ENCODE data around the gene ARHGEF10L. TPM values are rescaled to one million over a fixed set of nuclear protein-coding genes. Genes with fewer than 3 reads are reported as not detected.

The ARHGEF10L gene
- total RNA-seq, 1 experiment from 2014 or later, result 3.3 TPM

- TF ChIP-seq CTCF (conservative IDR thresholded peaks at IDR 0.05; ENCODE audit: low read depth, low read length) (no peak), EZH2 (IDR thresholded peaks at IDR 0.05; ENCODE audit: borderline replicate concordance, low read depth, low read length, poor library complexity, severe bottlenecking) (no peak)
- intact Hi-C loops (cut with micrococcal nuclease; ENCODE audit: unreplicated experiment), result no loop called here
Measured at GRCh38 chr1:17514776-17515175, 24.7 kb upstream of the ARHGEF10L start.

GRCh38 chr1:17515902-17516301, 23.6 kb upstream of the ARHGEF10L start:
- POLR2A ChIA-PET (ENCODE audit: low non-redundant PET), result no interaction called here
- Histone ChIP-seq H3K27me3 (replicated peaks; ENCODE audit: insufficient read depth, low read depth, low read length, poor library complexity) (no peaks in the 10 kb centered on the region), H3K9me3 (ENCODE audit: low read depth, low read length, poor library complexity, severe bottlenecking) (no peaks in the 10 kb centered on the region), H3K4me3 (ENCODE audit: low read depth, low read length, poor library complexity, severe bottlenecking) (no peak overlapping the region), H3K36me3 (ENCODE audit: insufficient read depth, low read length, poor library complexity, severe bottlenecking) (no peaks in the 10 kb centered on the region), H3K27ac (ENCODE audit: low read depth, low read length, poor library complexity, severe bottlenecking) (no peak overlapping the region), H3K4me1 (ENCODE audit: insufficient read depth, low read length, poor library complexity, severe bottlenecking) (no peaks in the 10 kb centered on the region)
- CTCF ChIA-PET, result no interaction called here
- no peak for DNase-seq (ENCODE audit: low spot score)
- intact Hi-C loops (cut with micrococcal nuclease; ENCODE audit: unreplicated experiment), result no loop called here
- no TSS peak for BruUV-seq (replicated peaks)
- TF ChIP-seq EZH2 (IDR thresholded peaks at IDR 0.05; ENCODE audit: borderline replicate concordance, low read depth, low read length, poor library complexity, severe bottlenecking) (no peak), CTCF (conservative IDR thresholded peaks at IDR 0.05; ENCODE audit: low read depth, low read length) (no peak)

More at GRCh38 chr1:17514776-17515175, 24.7 kb upstream of the ARHGEF10L start:
- Histone ChIP-seq H3K27ac (ENCODE audit: low read depth, low read length, poor library complexity, severe bottlenecking) (no peak overlapping the region), H3K9me3 (ENCODE audit: low read depth, low read length, poor library complexity, severe bottlenecking) (no peaks in the 10 kb centered on the region), H3K36me3 (ENCODE audit: insufficient read depth, low read length, poor library complexity, severe bottlenecking) (no peaks in the 10 kb centered on the region), H3K27me3 (replicated peaks; ENCODE audit: insufficient read depth, low read depth, low read length, poor library complexity) (no peaks in the 10 kb centered on the region), H3K4me3 (ENCODE audit: low read depth, low read length, poor library complexity, severe bottlenecking) (no peak overlapping the region), H3K4me1 (ENCODE audit: insufficient read depth, low read length, poor library complexity, severe bottlenecking) (no peaks in the 10 kb centered on the region)
- ChIA-PET POLR2A (ENCODE audit: low non-redundant PET) (no interaction called here), CTCF (no interaction called here)
- no TSS peak for BruUV-seq (replicated peaks)
- no peak for DNase-seq (ENCODE audit: low spot score)

- no peaks in the 10 kb centered on the region for H3K4me1 ChIP-seq (ENCODE audit: insufficient read depth, low read length, poor library complexity, severe bottlenecking)
- intact Hi-C loops (cut with micrococcal nuclease; ENCODE audit: unreplicated experiment), result no loop called here
- no peaks in the 10 kb centered on the region for H3K27me3 ChIP-seq (replicated peaks; ENCODE audit: insufficient read depth, low read depth, low read length, poor library complexity)
- ChIA-PET CTCF (no interaction called here), POLR2A (ENCODE audit: low non-redundant PET) (no interaction called here)
- no TSS peak for BruUV-seq (replicated peaks)
- no peaks in the 10 kb centered on the region for H3K36me3 ChIP-seq (ENCODE audit: insufficient read depth, low read length, poor library complexity, severe bottlenecking)
- TF ChIP-seq EZH2 (IDR thresholded peaks at IDR 0.05; ENCODE audit: borderline replicate concordance, low read depth, low read length, poor library complexity, severe bottlenecking) (no peak), CTCF (conservative IDR thresholded peaks at IDR 0.05; ENCODE audit: low read depth, low read length) (no peak)
- no peak overlapping the region for H3K4me3 ChIP-seq (ENCODE audit: low read depth, low read length, poor library complexity, severe bottlenecking)
- DNase-seq (ENCODE audit: low spot score), result no peak
- no peaks in the 10 kb centered on the region for H3K9me3 ChIP-seq (ENCODE audit: low read depth, low read length, poor library complexity, severe bottlenecking)
- H3K27ac ChIP-seq (ENCODE audit: low read depth, low read length, poor library complexity, severe bottlenecking), result no peak overlapping the region
Measured at GRCh38 chr1:17516303-17517214, 22.9 kb upstream of the ARHGEF10L start.
